ENCODE measurements around the gene TMEM247.
"Not testable (repeated sequence)": the region's sequence is repeated elsewhere in the genome, so short reads cannot be mapped to it uniquely, and the experiment has no call there.

Gene TMEM247

GRCh38 chr2:46512185-46512584 lies 32.8 kb downstream of the TMEM247 start:
- DNase-seq (ENCODE audit: low read depth), result no peak

GRCh38 chr2:46514738-46515137 lies 35.4 kb downstream of the TMEM247 start:
- DNase-seq (ENCODE audit: low read depth), result no peak

GRCh38 chr2:46517485-46517884 lies 38.1 kb downstream of the TMEM247 start:
- no peak for DNase-seq (ENCODE audit: low read depth)

- DNase-seq (ENCODE audit: low read depth), result no peak
Measured at GRCh38 chr2:46518861-46519260, 39.5 kb downstream of the TMEM247 start.

DNA sequence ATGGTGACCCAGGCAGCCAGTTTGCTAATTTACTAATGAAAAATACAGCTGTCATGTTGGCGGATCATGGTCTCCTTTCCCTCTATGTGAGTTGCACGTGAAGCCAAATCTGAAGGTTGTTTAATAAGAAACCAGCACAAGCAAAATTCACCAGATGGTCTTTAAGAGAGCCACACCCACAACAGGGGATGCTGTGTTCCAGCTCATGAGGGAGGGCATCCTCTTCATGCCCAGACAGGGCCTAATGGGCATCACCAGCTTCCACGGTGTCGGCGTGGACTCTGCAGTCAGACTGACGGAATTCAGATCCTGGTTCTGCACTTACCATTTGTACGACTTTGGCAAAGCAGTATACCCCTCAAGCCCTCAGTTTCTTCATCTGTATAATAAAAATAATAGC lies 39.9 kb downstream of the TMEM247 start:
- DNase-seq (ENCODE audit: low read depth), result no peak

- DNase-seq (ENCODE audit: low read depth), result no peak
Measured at GRCh38 chr2:46520130-46520711, 40.9 kb downstream of the TMEM247 start.

DNA sequence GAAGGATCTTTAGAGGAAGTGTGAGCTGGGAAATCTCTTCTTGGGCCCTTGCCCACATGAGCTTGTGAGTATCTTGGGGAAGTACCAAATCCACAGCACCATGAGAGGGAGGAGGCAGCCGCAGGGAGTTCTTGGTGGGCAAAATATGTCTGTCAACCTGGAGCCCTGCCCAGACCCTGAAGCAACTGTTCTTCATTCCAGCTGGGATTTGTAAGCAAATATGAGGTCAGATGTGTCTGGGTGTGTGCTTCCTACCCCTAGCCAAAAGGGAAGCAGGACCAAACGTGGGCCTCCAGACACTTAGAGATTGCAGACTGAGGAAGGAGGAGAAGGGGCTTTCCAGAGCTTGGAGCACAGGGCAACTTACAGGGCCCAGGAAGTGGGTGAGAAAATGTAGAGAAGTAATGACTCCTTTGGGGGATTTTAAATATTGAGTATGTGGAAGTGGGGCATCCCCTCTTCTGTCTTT lies 41.9 kb downstream of the TMEM247 start:
- no peak for DNase-seq (ENCODE audit: low read depth)

GRCh38 chr2:46522385-46522784 lies 43.0 kb downstream of the TMEM247 start:
- not testable (repeated sequence) for DNase-seq (ENCODE audit: low read depth)

GRCh38 chr2:46525522-46526155 lies 46.3 kb downstream of the TMEM247 start:
- DNase-seq (ENCODE audit: low read depth), result no peak

- DNase-seq (ENCODE audit: low read depth), result no peak
Measured at GRCh38 chr2:46528880-46529279, 49.5 kb downstream of the TMEM247 start.

GRCh38 chr2:46530639-46531038 lies 51.3 kb downstream of the TMEM247 start:
- no peak for DNase-seq (ENCODE audit: low read depth)

- DNase-seq (ENCODE audit: low read depth), result no peak
Measured at GRCh38 chr2:46531863-46532262, 52.5 kb downstream of the TMEM247 start.

Data from T-helper 22 cell (primary cell).